ENCODE data around the gene TTC34.
"Not testable (repeated sequence)": the region's sequence is repeated elsewhere in the genome, so short reads cannot be mapped to it uniquely, and the experiment has no call there.

Gene TTC34

GRCh38 chr1:2787163-2787911 lies 14.2 kb downstream of the TTC34 start:
- DNase-seq (ENCODE audit: insufficient read length): peak; percentile 13
- TF ChIP-seq POLR2AphosphoS5 (IDR thresholded peaks at IDR 0.05; ENCODE audit: low read depth, low read length) (no peak), POLR2A (IDR thresholded peaks at IDR 0.05; ENCODE audit: low read depth, low read length) (no peak), TAF1 (IDR thresholded peaks at IDR 0.05; ENCODE audit: borderline replicate concordance, low read depth, low read length) (no peak)
- FAIRE-seq: no peak

- DNase-seq (ENCODE audit: insufficient read length) (peak; percentile 67), FAIRE-seq (no peak)
- TF ChIP-seq TAF1 (IDR thresholded peaks at IDR 0.05; ENCODE audit: borderline replicate concordance, low read depth, low read length) (no peak), POLR2AphosphoS5 (IDR thresholded peaks at IDR 0.05; ENCODE audit: low read depth, low read length) (no peak), POLR2A (IDR thresholded peaks at IDR 0.05; ENCODE audit: low read depth, low read length) (no peak)
Observed at GRCh38 chr1:2786329-2787162, 14.9 kb downstream of the TTC34 start.

GRCh38 chr1:2785631-2786328 lies 15.7 kb downstream of the TTC34 start:
- FAIRE-seq (no peak), DNase-seq (ENCODE audit: insufficient read length) (peak; percentile 8)
- TF ChIP-seq POLR2A (IDR thresholded peaks at IDR 0.05; ENCODE audit: low read depth, low read length) (no peak), TAF1 (IDR thresholded peaks at IDR 0.05; ENCODE audit: borderline replicate concordance, low read depth, low read length) (no peak), POLR2AphosphoS5 (IDR thresholded peaks at IDR 0.05; ENCODE audit: low read depth, low read length) (no peak)

- DNase-seq (ENCODE audit: insufficient read length) (peak; percentile 7), FAIRE-seq (no peak)
- no peak for TF ChIP-seq POLR2A (IDR thresholded peaks at IDR 0.05; ENCODE audit: low read depth, low read length)
Observed at GRCh38 chr1:2784854-2785630, 16.5 kb downstream of the TTC34 start.

- DNase-seq (ENCODE audit: insufficient read length) (no peak), FAIRE-seq (no peak)
- TF ChIP-seq TAF1 (IDR thresholded peaks at IDR 0.05; ENCODE audit: borderline replicate concordance, low read depth, low read length) (no peak), POLR2A (IDR thresholded peaks at IDR 0.05; ENCODE audit: low read depth, low read length) (no peak), POLR2AphosphoS5 (IDR thresholded peaks at IDR 0.05; ENCODE audit: low read depth, low read length) (no peak)
Observed at GRCh38 chr1:2783435-2784397, 17.8 kb downstream of the TTC34 start.

GRCh38 chr1:2783069-2783434 lies 18.4 kb downstream of the TTC34 start:
- TF ChIP-seq POLR2A (IDR thresholded peaks at IDR 0.05; ENCODE audit: low read depth, low read length) (no peak), POLR2AphosphoS5 (IDR thresholded peaks at IDR 0.05; ENCODE audit: low read depth, low read length) (no peak), TAF1 (IDR thresholded peaks at IDR 0.05; ENCODE audit: borderline replicate concordance, low read depth, low read length) (no peak)
- FAIRE-seq: no peak
- no peak for DNase-seq (ENCODE audit: insufficient read length)

GRCh38 chr1:2781627-2782026 lies 19.9 kb downstream of the TTC34 start:
- FAIRE-seq (no peak), DNase-seq (ENCODE audit: insufficient read length) (no peak)
- TF ChIP-seq POLR2A (IDR thresholded peaks at IDR 0.05; ENCODE audit: low read depth, low read length) (no peak), POLR2AphosphoS5 (IDR thresholded peaks at IDR 0.05; ENCODE audit: low read depth, low read length) (no peak), TAF1 (IDR thresholded peaks at IDR 0.05; ENCODE audit: borderline replicate concordance, low read depth, low read length) (no peak)

GRCh38 chr1:2778220-2778592 lies 23.3 kb downstream of the TTC34 start:
- FAIRE-seq: no peak
- DNase-seq (ENCODE audit: insufficient read length): no peak
- no peak for TF ChIP-seq POLR2AphosphoS5 (IDR thresholded peaks at IDR 0.05; ENCODE audit: low read depth, low read length)
- no peak for TF ChIP-seq TAF1 (IDR thresholded peaks at IDR 0.05; ENCODE audit: borderline replicate concordance, low read depth, low read length)
- TF ChIP-seq POLR2A (IDR thresholded peaks at IDR 0.05; ENCODE audit: low read depth, low read length): no peak

GRCh38 chr1:2777424-2778219 lies 23.9 kb downstream of the TTC34 start:
- FAIRE-seq: no peak
- no peak for DNase-seq (ENCODE audit: insufficient read length)
- TF ChIP-seq TAF1 (IDR thresholded peaks at IDR 0.05; ENCODE audit: borderline replicate concordance, low read depth, low read length) (no peak), POLR2A (IDR thresholded peaks at IDR 0.05; ENCODE audit: low read depth, low read length) (no peak), POLR2AphosphoS5 (IDR thresholded peaks at IDR 0.05; ENCODE audit: low read depth, low read length) (no peak)

GRCh38 chr1:2775333-2775732 lies 26.2 kb downstream of the TTC34 start:
- not testable (repeated sequence) for FAIRE-seq; DNase-seq (ENCODE audit: insufficient read length)

- DNase-seq (ENCODE audit: insufficient read length); FAIRE-seq: not testable (repeated sequence)
Observed at GRCh38 chr1:2768052-2768451, 33.4 kb downstream of the TTC34 start.

- DNase-seq (ENCODE audit: insufficient read length); FAIRE-seq: not testable (repeated sequence)
Observed at GRCh38 chr1:2759433-2759832, 42.1 kb downstream of the TTC34 start.

GRCh38 chr1:2757519-2757918 lies 44.0 kb downstream of the TTC34 start:
- DNase-seq (ENCODE audit: insufficient read length); FAIRE-seq: not testable (repeated sequence)

GRCh38 chr1:2755426-2755825 lies 46.1 kb downstream of the TTC34 start:
- FAIRE-seq; DNase-seq (ENCODE audit: insufficient read length): not testable (repeated sequence)

GRCh38 chr1:2754597-2754996 lies 46.9 kb downstream of the TTC34 start:
- not testable (repeated sequence) for FAIRE-seq; DNase-seq (ENCODE audit: insufficient read length)

All from GM12892 (cell line).